Measurements from ENCODE around the gene KLHL29. TPM values are rescaled to one million over a fixed set of nuclear protein-coding genes. Genes with fewer than 3 reads are reported as not detected.

Gene KLHL29
- total RNA-seq, 1 donor from 2014 or later, result 8.3 TPM

DNA sequence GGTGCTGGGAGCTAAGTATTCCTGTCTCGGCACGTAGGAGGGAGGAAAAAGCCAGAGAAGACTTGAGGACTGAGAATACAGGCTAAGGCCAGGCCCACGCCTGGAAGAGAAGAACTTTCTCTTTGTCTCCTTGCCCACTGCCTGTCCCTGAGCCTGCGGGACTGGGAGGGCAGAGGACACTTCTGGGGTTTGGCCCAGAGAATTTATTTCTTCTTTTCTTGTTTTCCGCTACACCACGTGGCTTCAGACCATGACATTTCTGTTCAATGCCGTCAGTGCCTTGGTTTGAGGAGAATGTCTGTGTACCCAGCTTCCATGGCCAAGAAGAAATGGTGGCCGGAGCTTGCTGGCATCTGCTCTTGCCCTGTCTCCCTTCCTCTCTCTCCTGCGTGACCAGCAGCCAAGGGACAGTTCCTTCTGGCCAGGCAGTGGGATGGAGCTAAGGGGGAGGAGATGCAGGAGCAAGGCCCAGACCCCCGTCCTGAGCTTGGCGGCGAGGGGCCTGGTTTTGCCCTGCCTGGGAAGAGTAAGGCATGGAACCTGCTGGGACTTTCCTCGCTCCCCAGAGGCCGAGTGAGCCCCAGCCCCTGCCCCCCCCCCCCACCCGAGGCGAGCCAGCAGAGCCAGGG, 140.3 kb downstream of the KLHL29 start:
- no peak for DNase-seq (ENCODE audit: extremely low read depth, low read depth, low spot score)

DNA sequence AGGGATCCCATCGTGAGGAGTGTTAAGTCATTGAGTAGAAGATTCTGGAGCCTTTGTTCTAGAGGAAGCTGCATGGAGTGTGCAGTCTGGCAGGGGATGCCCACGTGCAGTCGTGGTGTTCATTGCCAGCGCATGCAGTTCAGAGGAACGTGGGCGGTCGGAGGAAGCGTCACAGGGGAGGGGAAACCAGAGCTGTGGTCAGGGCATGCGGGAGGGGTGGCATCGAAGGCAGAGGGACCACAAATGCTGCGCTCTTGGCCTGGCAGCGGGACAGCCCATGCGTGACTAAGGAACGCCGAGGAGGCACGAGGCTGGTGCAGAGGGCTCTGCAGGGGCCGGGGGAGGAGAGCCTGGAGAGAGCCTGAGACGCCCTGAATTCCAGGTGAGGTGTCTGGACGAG, 141.1 kb downstream of the KLHL29 start:
- no peak for DNase-seq (ENCODE audit: extremely low read depth, low read depth, low spot score)

GRCh38 chr2:23526835-23527790, 142.1 kb downstream of the KLHL29 start:
- no peak for DNase-seq (ENCODE audit: extremely low read depth, low read depth, low spot score)

GRCh38 chr2:23528171-23528570, 143.2 kb downstream of the KLHL29 start:
- DNase-seq (ENCODE audit: extremely low read depth, low read depth, low spot score), result no peak

DNA sequence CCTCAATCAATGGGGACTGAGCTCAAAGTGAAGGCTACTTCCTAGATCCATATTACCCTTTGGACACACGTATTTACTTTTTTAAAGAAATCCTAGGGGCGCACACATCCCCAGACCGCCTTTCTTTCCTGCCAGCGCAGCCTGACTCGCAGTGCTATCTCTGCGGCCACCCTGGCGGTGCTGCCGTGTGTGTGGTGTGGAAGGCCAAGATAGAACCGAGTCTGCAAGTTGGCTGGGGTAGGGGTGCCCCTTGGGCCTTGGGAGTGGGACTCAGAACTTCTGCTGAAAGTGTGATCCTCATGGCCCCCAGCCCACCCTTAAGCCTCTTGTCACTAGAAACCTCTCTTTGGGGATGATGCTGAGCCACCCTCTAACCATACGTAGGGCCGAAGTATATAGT, 143.7 kb downstream of the KLHL29 start:
- DNase-seq (ENCODE audit: extremely low read depth, low read depth, low spot score), result no peak

- DNase-seq (ENCODE audit: extremely low read depth, low read depth, low spot score), result no peak
Measured at GRCh38 chr2:23529659-23530058, 144.7 kb downstream of the KLHL29 start.

DNA sequence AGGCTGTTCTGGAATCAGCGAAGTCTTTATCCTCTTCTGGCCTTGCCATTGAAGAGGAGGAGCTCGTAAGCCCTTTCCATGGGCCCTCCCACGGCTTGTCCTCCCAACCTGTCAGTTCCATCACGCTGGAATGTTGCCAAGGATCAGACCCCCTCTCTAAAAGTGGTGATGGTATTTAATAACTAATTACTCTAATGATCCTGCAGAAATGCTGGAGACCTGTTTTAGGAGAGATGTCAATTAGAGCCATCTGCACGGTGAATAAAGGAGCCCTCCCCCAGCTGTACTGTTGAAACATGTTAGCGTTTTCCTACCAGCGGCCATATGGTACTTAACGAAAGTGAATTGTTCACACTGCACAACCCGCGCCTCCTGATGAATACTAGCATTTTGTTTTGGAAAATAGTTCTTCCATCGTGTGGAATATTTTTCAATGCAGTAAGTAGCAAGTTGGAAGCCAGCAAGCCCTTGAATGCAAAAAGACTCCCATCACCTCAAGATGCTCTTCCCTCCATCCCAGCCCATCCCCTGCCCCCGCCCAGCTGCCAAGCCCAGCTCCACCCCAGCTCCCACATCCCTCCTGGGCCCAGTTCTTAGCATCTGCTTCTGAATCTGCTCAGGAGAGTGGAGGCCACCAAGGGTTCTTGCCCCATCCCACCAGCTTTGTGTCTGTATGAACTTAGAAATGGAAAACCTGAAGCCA, 145.4 kb downstream of the KLHL29 start:
- DNase-seq (ENCODE audit: extremely low read depth, low read depth, low spot score), result no peak

- no peak for DNase-seq (ENCODE audit: extremely low read depth, low read depth, low spot score)
Measured at GRCh38 chr2:23530909-23531276, 145.9 kb downstream of the KLHL29 start.

GRCh38 chr2:23531280-23531679, 146.3 kb downstream of the KLHL29 start:
- DNase-seq (ENCODE audit: extremely low read depth, low read depth, low spot score), result no peak

DNA sequence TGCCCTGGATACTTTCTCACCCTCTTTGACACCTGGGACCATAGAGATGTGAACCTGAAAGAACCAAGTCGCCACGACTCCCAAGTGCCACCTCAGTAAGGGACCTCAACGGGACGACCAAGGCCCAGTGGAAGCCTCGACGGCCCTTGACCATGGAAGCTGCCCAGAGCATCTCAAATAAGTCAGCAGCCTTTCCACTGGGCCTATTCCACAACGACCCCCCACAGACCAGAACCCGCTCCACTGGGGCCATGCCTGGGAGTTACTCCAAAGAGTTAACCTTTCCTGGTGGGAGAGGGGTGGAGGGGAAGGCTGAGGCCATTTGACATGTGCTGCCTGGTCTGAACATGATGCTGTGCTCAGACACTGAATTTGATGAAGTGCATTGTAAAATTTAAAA, 146.9 kb downstream of the KLHL29 start:
- no peak for DNase-seq (ENCODE audit: extremely low read depth, low read depth, low spot score)

- DNase-seq (ENCODE audit: extremely low read depth, low read depth, low spot score), result no peak
Measured at GRCh38 chr2:23532391-23533337, 147.7 kb downstream of the KLHL29 start.

DNA sequence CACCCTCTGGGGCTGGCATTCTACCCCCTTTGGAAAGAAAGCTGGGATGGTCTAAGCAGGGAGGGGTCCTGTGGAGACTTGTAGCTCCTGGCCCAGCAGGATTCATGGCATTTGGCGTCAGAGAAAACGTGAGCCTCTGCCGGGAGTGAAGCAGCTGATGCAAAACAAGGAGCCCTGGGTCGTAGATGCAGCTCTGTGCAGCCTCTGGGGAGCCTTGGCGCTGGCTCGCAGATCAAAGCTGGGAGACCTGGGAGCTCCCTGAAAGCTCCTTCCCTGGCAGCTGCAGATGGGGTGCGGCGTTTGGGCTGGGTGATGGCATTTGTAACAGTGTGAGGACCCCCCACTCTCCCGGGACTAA, 148.3 kb downstream of the KLHL29 start:
- no peak for DNase-seq (ENCODE audit: extremely low read depth, low read depth, low spot score)

GRCh38 chr2:23534771-23535170, 149.8 kb downstream of the KLHL29 start:
- DNase-seq (ENCODE audit: extremely low read depth, low read depth, low spot score), result no peak

DNA sequence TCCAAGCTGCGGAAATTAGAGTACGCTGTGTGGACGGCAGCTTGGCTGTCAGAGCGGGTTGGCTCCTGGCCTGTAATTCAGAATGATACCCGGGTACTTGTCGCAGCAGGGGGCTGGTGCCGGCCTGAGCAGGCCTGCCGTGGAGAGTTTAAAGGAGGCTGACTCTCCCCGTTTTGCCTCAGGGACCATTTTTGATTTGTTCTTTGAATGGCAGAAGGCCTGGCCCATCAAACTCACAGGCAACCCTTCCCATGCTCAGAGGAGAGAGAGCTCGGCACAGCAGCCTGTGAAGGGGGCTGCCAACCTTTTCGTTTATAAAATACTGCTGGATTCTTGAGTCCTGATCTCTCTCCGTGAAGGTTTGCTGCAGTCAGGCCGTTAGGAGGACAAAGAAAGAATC, 151.3 kb downstream of the KLHL29 start:
- DNase-seq (ENCODE audit: extremely low read depth, low read depth, low spot score), result no peak

- DNase-seq (ENCODE audit: extremely low read depth, low read depth, low spot score), result no peak
Measured at GRCh38 chr2:23537991-23538390, 153.0 kb downstream of the KLHL29 start.

GRCh38 chr2:23538566-23538965, 153.6 kb downstream of the KLHL29 start:
- no peak for DNase-seq (ENCODE audit: extremely low read depth, low read depth, low spot score)

GRCh38 chr2:23540804-23541360, 155.9 kb downstream of the KLHL29 start:
- DNase-seq (ENCODE audit: extremely low read depth, low read depth, low spot score), result no peak

- no peak for DNase-seq (ENCODE audit: extremely low read depth, low read depth, low spot score)
Measured at GRCh38 chr2:23541503-23542229, 156.7 kb downstream of the KLHL29 start.

- DNase-seq (ENCODE audit: extremely low read depth, low read depth, low spot score), result no peak
Measured at GRCh38 chr2:23542230-23542789, 157.3 kb downstream of the KLHL29 start.

Data from glomerular endothelial cell (primary cell).